Right lobe of liver (tissue), 6 donors: Measurements from ENCODE around the gene USP2. TPM values are rescaled to one million over a fixed set of nuclear protein-coding genes. Genes with fewer than 3 reads are reported as not detected.

Experiments used
- ATAC-seq, 4 donors: fragments of 200-7000 bp; cut with Tn5 transposase; one replicate each; pipeline ENCODE4 v1.9.1; 2020; ENCODE audit warnings: mild to moderate bottlenecking in 4 of 4, moderate library complexity in 4 of 4
- DNase-seq, 3 donors: peaks; one replicate each; pipeline ENCODE4 v3.0.0-alpha.2; 2020
- H3K27ac ChIP-seq, 3 donors: fragments of 200-600 bp; one replicate each; pipeline ENCODE4 v1.8.0; 2022
- H3K27me3 ChIP-seq, 2 donors: fragments of 200-600 bp; one replicate each; pipeline ENCODE4 v1.8.0; 2022
- H3K36me3 ChIP-seq, 4 donors: fragments of 200-600 bp; sonication (generic) in 1 of 4; one replicate each; pipeline versions ENCODE4 v1.5.1 to v1.8.0; 2017 to 2022; ENCODE audit warnings: control low read depth in 1 of 4
- H3K4me1 ChIP-seq, 4 donors: fragments of 200-600 bp; sonication (generic) in 1 of 4; one replicate each; pipeline versions ENCODE4 v1.5.1 to v1.8.0; 2017 to 2022; ENCODE audit warnings: control low read depth in 1 of 4
- H3K4me3 ChIP-seq, 3 donors: fragments of 200-600 bp; one replicate each; pipeline ENCODE4 v1.8.0; 2022
- H3K9me3 ChIP-seq, 4 donors: fragments of 200-600 bp; sonication (generic) in 1 of 4; one replicate each; pipeline versions ENCODE4 v1.5.1 to v1.8.0; 2017 to 2022; ENCODE audit warnings: control low read depth in 1 of 4
- CTCF ChIP-seq, 4 donors: fragments of 200-600 bp in 3 of 4; fragments of 450-650 bp in 1 of 4; IDR thresholded peaks; one replicate each; pipeline versions ENCODE4 v1.5.1 to v1.8.0; 2016 to 2022; ENCODE audit warnings: antibody characterized with exemption in 4 of 4, mild to moderate bottlenecking in 2 of 4
- POLR2A ChIP-seq: fragments of 450-650 bp; IDR thresholded peaks from one replicate; pipeline ENCODE4 v1.6.1; 2017; ENCODE audit warnings: antibody characterized with exemption, mild to moderate bottlenecking
- WGBS: methylation state at CpG from one replicate; pipeline ENCODE4 v1.1.6; 2018; ENCODE audit warnings: low coverage, low lambda C conversion rate; ENCODE audit not compliant: insufficient coverage; ENCODE audit errors: missing lambda C conversion rate; 5-methylcytosine and 5-hydroxymethylcytosine counted together
- intact Hi-C, 2 donors: fragments of 100-400 bp; cut with DNase I; formaldehyde crosslinking; loops; one replicate each; pipeline versions ENCODE4 v1.11.2 to v1.14.1; 2022
- total RNA-seq, 6 experiments: library from RNA; depleted of rRNA in 2 of 6; stranded (reverse); fragments of >200 nt in 2 of 6; fragmentation: NEBNext Ultra II Directional in 3 of 6; extraction: Animal tissue kit (Norgen Biotek cat#: 25700) in 3 of 6; gene quantifications; one replicate each; pipeline versions ENCODE4 v1.1.0 to v1.2.4, GENCODE V29; 2016 to 2023
- donor health status: DM: no; HTN: yes; CAD: no.
- donor health status: DM: no; HTN: no; CAD: no.
- donor health status: DM: no; HTN: no; CAD: no.
- donor health status: DM: no; HTN: yes; CAD: no.
- donor health status: DM: no; HTN: yes; CAD: no.

The USP2 gene
- total RNA-seq, 6 experiments from 2014 or later = 1.3 to 25.9 (median 4.6) TPM

GRCh38 chr11:119334174-119334930 is 47.1 kb downstream of the USP2 start, which contains the start of gene RNF26:
Gene RNF26, plus strand, starts transcription at chr11:119334527. Its CDS starts 596 bp downstream, at chr11:119335123.
- 0% methylated on average over 20 of the region's 54 CpGs for WGBS
- peak; percentile 90 to 97 (median 94) for DNase-seq
- no peaks in the 10 kb centered on the region for H3K9me3 ChIP-seq
- intact Hi-C loops = no loop called here
- H3K4me3 ChIP-seq = peak within 1 kb of the TSS; percentile 65 to 87 (median 74)
- TF ChIP-seq POLR2A (peak; percentile 73), CTCF (IDR thresholded peaks at IDR 0.05) (no peak)
- no peaks in the 10 kb centered on the region for H3K27me3 ChIP-seq
- H3K27ac ChIP-seq = peak within 1 kb of the TSS; percentile 59 to 88 (median 74)
- no peaks in the 10 kb centered on the region for H3K36me3 ChIP-seq
- peak; percentile 91 to 93 (median 92) for ATAC-seq
- H3K4me1 ChIP-seq = peaks cover 0 to 21% (median 7%) of the 10 kb centered on the region in 4 donors

DNA sequence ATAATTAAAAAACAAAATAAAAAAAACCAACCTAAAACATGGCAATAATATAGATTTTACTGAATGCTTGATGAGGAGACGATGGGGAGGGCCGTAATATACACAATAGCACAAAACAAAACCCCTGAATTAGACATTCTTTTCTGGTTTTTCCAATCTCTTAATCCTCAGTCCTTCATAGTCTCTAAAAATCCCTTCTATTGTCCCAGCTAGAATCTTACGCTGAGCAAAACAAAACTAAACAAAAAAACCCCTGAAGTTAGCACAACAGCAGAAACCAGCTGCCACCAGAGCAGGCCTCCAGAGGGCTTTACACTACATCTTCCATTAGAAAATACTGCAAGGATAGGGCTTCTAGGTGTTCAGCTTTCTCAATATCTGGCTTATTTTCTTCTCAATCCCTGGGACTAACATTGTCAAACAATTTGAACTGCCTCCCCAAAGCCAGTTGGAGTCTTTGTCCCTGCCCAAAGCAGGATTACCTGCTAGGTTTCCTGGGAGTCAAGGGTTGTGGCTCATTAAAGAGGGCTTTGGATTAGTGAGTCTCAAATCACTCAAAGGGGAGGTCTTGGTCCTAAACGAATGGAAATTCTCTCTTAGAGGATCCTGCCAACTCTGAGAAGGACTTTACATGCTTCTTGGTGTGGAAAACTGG is 49.3 kb downstream of the USP2 start:
- TF ChIP-seq POLR2A = no peak
- TF ChIP-seq CTCF (IDR thresholded peaks at IDR 0.05) = no peak
- DNase-seq = peak in 1 of 3 donors; percentile 1
- H3K9me3 ChIP-seq = no peaks in the 10 kb centered on the region
- H3K36me3 ChIP-seq = no peaks in the 10 kb centered on the region
- intact Hi-C loops = no loop called here
- ATAC-seq = no peak
- 65% methylated on average over 4 of the region's 4 CpGs for WGBS
- peaks cover 0 to 10% (median 5%) of the 10 kb centered on the region in 4 donors for H3K4me1 ChIP-seq
- H3K4me3 ChIP-seq = no peak overlapping the region
- no peaks in the 10 kb centered on the region for H3K27me3 ChIP-seq
- no peak overlapping the region for H3K27ac ChIP-seq

GRCh38 chr11:119330237-119330636 is 51.3 kb downstream of the USP2 start:
- intact Hi-C loops = no loop called here
- TF ChIP-seq CTCF (IDR thresholded peaks at IDR 0.05) (no peak), POLR2A (no peak)
- H3K4me3 ChIP-seq = no peak overlapping the region
- no peaks in the 10 kb centered on the region for H3K36me3 ChIP-seq
- WGBS = 10% methylated on average over 1 of the region's 1 CpG
- DNase-seq (no peak), ATAC-seq (no peak)
- H3K27ac ChIP-seq = no peak overlapping the region
- H3K4me1 ChIP-seq = peaks cover 0 to 3% (median 1%) of the 10 kb centered on the region in 4 donors
- no peaks in the 10 kb centered on the region for H3K27me3 ChIP-seq
- no peaks in the 10 kb centered on the region for H3K9me3 ChIP-seq

GRCh38 chr11:119329320-119329719 is 52.2 kb downstream of the USP2 start:
- H3K27ac ChIP-seq = no peak overlapping the region
- no peaks in the 10 kb centered on the region for H3K9me3 ChIP-seq
- no peak for TF ChIP-seq POLR2A
- TF ChIP-seq CTCF (IDR thresholded peaks at IDR 0.05) = no peak
- no peak for ATAC-seq
- H3K4me3 ChIP-seq = no peak overlapping the region
- H3K27me3 ChIP-seq = no peaks in the 10 kb centered on the region
- no peaks in the 10 kb centered on the region for H3K4me1 ChIP-seq
- WGBS = 64% methylated on average over 2 of the region's 2 CpGs
- DNase-seq = no peak
- H3K36me3 ChIP-seq = no peaks in the 10 kb centered on the region
- intact Hi-C loops = no loop called here
